HepG2 (cell line): ENCODE data around the gene MSI2. TPM values are rescaled to one million over a fixed set of nuclear protein-coding genes. Genes with fewer than 3 reads are reported as not detected.

Experiments
- ATAC-seq: fragments of 200-7000 bp; cut with Tn5 transposase; 3 replicates; pipeline ENCODE4 v1.9.1; 2020; ENCODE audit warnings: mild to moderate bottlenecking, moderate library complexity
- BruUV-seq: library from RNA; stranded (reverse); fragments of 400-500 nt; replicated peaks from 2 replicates; lab custom pipeline; 2021; lab: Mats Ljungman, UMichigan
- CTCF ChIA-PET: fragments of 300-600 bp; formaldehyde crosslinking; extraction: SDS; loops from one replicate; lab custom pipeline; 2021; ENCODE audit warnings: low total read pairs, inconsistent platforms, low intra/inter-chr PET ratio; lab: Yijun Ruan, JAX
- POLR2A ChIA-PET: fragments of 350-600 bp; sonication (Branson Sonifier 250); formaldehyde crosslinking; loops from one replicate; lab custom pipeline; 2020; ENCODE audit warnings: antibody characterized with exemption, inconsistent platforms; lab: Yijun Ruan, JAX
- DNase-seq: peaks from one replicate; pipeline ENCODE4 v3.0.0-alpha.2; 2015; ENCODE audit warnings: low spot score
- FAIRE-seq: peaks from 3 replicates; lab custom pipeline; 2011; peaks lifted over from hg19 to GRCh38; lab: Jason Lieb, UNC
- H2AFZ ChIP-seq: one replicate; pipeline ENCODE4 v1.6.1; 2011; ENCODE audit warnings: low read length, inconsistent platforms
- H3K27ac ChIP-seq: fragments of 300-600 bp; 3 replicates; pipeline ENCODE4 v1.8.0; 2011; ENCODE audit warnings: mixed run types, mild to moderate bottlenecking, mixed read lengths, low read length, inconsistent platforms; ENCODE audit not compliant: insufficient read depth; ENCODE audit errors: extremely low read length
- H3K27me3 ChIP-seq, 2 experiments: fragments of 200-600 bp in 1 of 2; 2 replicates in 1 of 2; 3 replicates in 1 of 2; pipeline versions ENCODE4 v1.6.0 to v1.8.0; 2011; ENCODE audit warnings: low read length in 2 of 2, mild to moderate bottlenecking in 2 of 2, moderate library complexity in 2 of 2, inconsistent platforms in 1 of 2; ENCODE audit not compliant: insufficient read depth in 2 of 2, control insufficient read depth in 1 of 2
- H3K36me3 ChIP-seq, 2 experiments: fragments of 200-600 bp in 1 of 2; replicated peaks in 1 of 2; 2 replicates in 1 of 2; 3 replicates in 1 of 2; pipeline versions ENCODE4 v1.5.1 to v1.8.0; 2011; ENCODE audit warnings: low read length in 2 of 2, inconsistent platforms in 1 of 2; ENCODE audit not compliant: insufficient read depth in 2 of 2, control insufficient read depth in 1 of 2
- H3K4me1 ChIP-seq: 2 replicates; pipeline ENCODE4 v1.5.1; 2012; ENCODE audit warnings: low read length, inconsistent platforms; ENCODE audit not compliant: insufficient read depth
- H3K4me2 ChIP-seq: 2 replicates; pipeline ENCODE4 v1.6.0; 2011; ENCODE audit warnings: low read depth, low read length, inconsistent platforms
- H3K4me3 ChIP-seq, 3 experiments: fragments of 200-600 bp in 1 of 3; sonication (generic), shearing (Covaris generic) in 1 of 3; replicated peaks in 1 of 3; 2 replicates each; pipeline ENCODE4 v1.5.1; 2011 to 2016; ENCODE audit warnings: low read length in 3 of 3, inconsistent platforms in 2 of 3, low read depth in 2 of 3, mild to moderate bottlenecking in 2 of 3, control low read depth in 1 of 3, mixed read lengths in 1 of 3; ENCODE audit not compliant: insufficient read depth in 1 of 3
- H3K79me2 ChIP-seq: one replicate; pipeline ENCODE4 v1.6.1; 2011; ENCODE audit warnings: low read length, inconsistent platforms; ENCODE audit not compliant: insufficient read depth
- H3K9ac ChIP-seq: 2 replicates; pipeline ENCODE4 v1.6.0; 2011; ENCODE audit warnings: mild to moderate bottlenecking, low read depth, low read length, inconsistent platforms; ENCODE audit not compliant: insufficient read depth
- H3K9me3 ChIP-seq: 2 replicates; pipeline ENCODE4 v1.5.1; 2012; ENCODE audit warnings: mild to moderate bottlenecking, low read length
- H4K20me1 ChIP-seq: 2 replicates; pipeline ENCODE4 v1.6.0; 2011; ENCODE audit warnings: inconsistent platforms, mild to moderate bottlenecking, low read length, moderate library complexity; ENCODE audit not compliant: insufficient read depth
- ETS1 ChIP-seq: sonication (generic); formaldehyde crosslinking; IDR thresholded peaks from 2 replicates; pipeline ENCODE4 v1.4.0; 2020; ENCODE audit warnings: missing genetic modification reagents
- FOSL2 ChIP-seq: sonication (generic); formaldehyde crosslinking; IDR thresholded peaks from 2 replicates; pipeline ENCODE4 v1.4.0; 2020; ENCODE audit warnings: missing genetic modification reagents
- KDM3A ChIP-seq: IDR thresholded peaks from 2 replicates; pipeline ENCODE4 v1.6.1; 2018; ENCODE audit warnings: low read depth, missing compliant biosample characterization
- MYNN ChIP-seq: sonication (generic); formaldehyde crosslinking; IDR thresholded peaks from 2 replicates; pipeline ENCODE4 v1.4.0; 2020; ENCODE audit warnings: mild to moderate bottlenecking, low read depth, missing genetic modification reagents
- PTBP1 ChIP-seq: fragments of 200-400 bp; formaldehyde crosslinking; IDR thresholded peaks from 2 replicates; pipeline ENCODE4 v1.6.1; 2018; ENCODE audit warnings: low read length, low read depth; ENCODE audit not compliant: poor library complexity, severe bottlenecking
- RBM22 ChIP-seq: fragments of 200-400 bp; formaldehyde crosslinking; optimal IDR thresholded peaks from 2 replicates; pipeline ENCODE3; 2017; ENCODE audit warnings: mild to moderate bottlenecking, low read length, moderate library complexity
- SP4 ChIP-seq: sonication (generic); formaldehyde crosslinking; IDR thresholded peaks from 2 replicates; pipeline ENCODE4 v1.8.1; 2023; ENCODE audit warnings: mild to moderate bottlenecking, missing genetic modification reagents
- ZBTB34 ChIP-seq: sonication (generic); formaldehyde crosslinking; IDR thresholded peaks from 2 replicates; pipeline ENCODE4 v1.8.0; 2022; ENCODE audit warnings: mild to moderate bottlenecking, missing genetic modification reagents
- ZBTB42 ChIP-seq: sonication (generic); formaldehyde crosslinking; IDR thresholded peaks from 2 replicates; pipeline ENCODE4 v1.5.0; 2020; ENCODE audit warnings: mild to moderate bottlenecking, missing genetic modification reagents
- ZHX2 ChIP-seq, 2 experiments: sonication (generic) in 1 of 2; formaldehyde crosslinking in 1 of 2; IDR thresholded peaks; 2 replicates each; pipeline versions ENCODE4 v1.6.1 to v1.9.0; 2014 to 2022; ENCODE audit warnings: antibody characterized with exemption in 1 of 2, borderline replicate concordance in 1 of 2, inconsistent platforms in 1 of 2, low read depth in 1 of 2, missing genetic modification reagents in 1 of 2
- ZNF225 ChIP-seq: sonication (generic); formaldehyde crosslinking; IDR thresholded peaks from 2 replicates; pipeline ENCODE4 v1.4.0; 2020; ENCODE audit warnings: mild to moderate bottlenecking, missing genetic modification reagents
- WGBS: methylation state at CpG from one replicate; pipeline ENCODE4 v1.1.6; 2017; ENCODE audit warnings: low lambda C conversion rate; 5-methylcytosine and 5-hydroxymethylcytosine counted together
- in situ Hi-C: cut with HindIII; loops from 2 replicates; pipeline ENCODE4 v1.10.0; 2017; ENCODE audit warnings: low pct_unique_long_range_greater_than_20kb; ENCODE audit not compliant: extremely low pct_ligation_motif_present
- intact Hi-C: fragments of 100-400 bp; cut with micrococcal nuclease; formaldehyde crosslinking; loops from one replicate; pipeline ENCODE4 v1.10.0; 2022; ENCODE audit not compliant: unreplicated experiment
- polyA plus RNA-seq, 8 experiments: library from polyadenylated mRNA; depleted of rRNA in 3 of 8; stranded (reverse) in 7 of 8; unstranded in 1 of 8; fragments of >200 nt; fragmentation: Illumina TruSeq in 4 of 8; extraction: Trizol in 4 of 8; gene quantifications; 2 replicates each; pipeline versions ENCODE4 v1.2.1 to v1.2.3, GENCODE V29; 2011 to 2016; ENCODE audit warnings: low read depth in 4 of 8, missing spikeins in 1 of 8, mixed read lengths in 1 of 8; ENCODE audit not compliant: insufficient read depth in 1 of 8
- total RNA-seq, 5 experiments: library from RNA; depleted of rRNA; stranded (reverse); fragments of >200 nt; fragmentation: Illumina TruSeq; extraction: Trizol; gene quantifications; 2 replicates each; pipeline ENCODE4 v1.2.3, GENCODE V29; 2016; ENCODE audit warnings: low read depth in 1 of 5

MSI2 gene
- total and polyA plus RNA-seq, 2 of the 13 experiments (the other 11 are each of a cell fraction or from before 2014, with no cell fraction given): 77.5 to 78.4 TPM

GRCh38 chr17:57536289-57536688 lies 280.0 kb downstream of the MSI2 start (continued):
- TF ChIP-seq ETS1 (CRISPR knock-in tag) (no peak), ZNF225 (CRISPR knock-in tag) (no peak)

GRCh38 chr17:57536789-57537523 lies 280.6 kb downstream of the MSI2 start:
- no peak overlapping the region for H2AFZ ChIP-seq
- intact Hi-C loops: no loop called here
- CTCF ChIA-PET: interaction anchor here (1.0 kb wide), 1 partner anchor 78 kb away, joined by 3 read pairs; no protein-coding TSS in a partner anchor
- no peak overlapping the region for H3K4me3 ChIP-seq
- POLR2A ChIA-PET: interaction anchor here (1.1 to 4.8 kb wide), 7 partner anchors 10 to 43 kb away, joined by 3 to 70 read pairs (median 9); no protein-coding TSS in a partner anchor
- H3K79me2 ChIP-seq: peaks cover 5% of the 10 kb centered on the region
- peaks cover 97% of the 10 kb centered on the region for H3K4me1 ChIP-seq
- no peak for ATAC-seq
- no peaks in the 10 kb centered on the region for H3K27me3 ChIP-seq
- no peak for TF ChIP-seq KDM3A (CRISPR knock-in tag)
- no peak for TF ChIP-seq ZBTB42 (CRISPR knock-in tag)
- TF ChIP-seq ZHX2 (IDR thresholded peaks at IDR 0.05; ENCODE audit: low read depth): no peak
- 0 out of 2 replicates have a peak, but pooled peaks have one; percentile 50 for TF ChIP-seq ZHX2 (CRISPR knock-in tag; IDR thresholded peaks at IDR 0.05; ENCODE audit: borderline replicate concordance)
- TF ChIP-seq FOSL2 (CRISPR knock-in tag): no peak
- TF ChIP-seq ZBTB34 (CRISPR knock-in tag): no peak
- TF ChIP-seq MYNN: no peak
- 0 out of 2 replicates have a peak, but pooled peaks have one; percentile 27 for TF ChIP-seq SP4 (CRISPR knock-in tag)
- peak; percentile 69 for TF ChIP-seq RBM22
- no peak for TF ChIP-seq PTBP1
- TF ChIP-seq, all 625 proteins: peak for 3
- in situ Hi-C loops: no loop called here
- Histone ChIP-seq H3K9ac (peak overlapping the region; percentile 74), H4K20me1 (no peaks in the 10 kb centered on the region), H3K36me3 (peaks cover 6 to 19% of the 10 kb centered on the region in 2 experiments; a peak in 4 of 5 replicates), H3K4me2 (no peak overlapping the region), H3K27ac (peak overlapping the region; percentile 89), H3K9me3 (no peaks in the 10 kb centered on the region)
- FAIRE-seq (no peak), DNase-seq (no peak)
- no TSS peak for BruUV-seq
- WGBS: 93% methylated on average over 10 of the region's 10 CpGs
